ENCODE measurements around the gene TCN2. TPM values are rescaled to one million over a fixed set of nuclear protein-coding genes. Genes with fewer than 3 reads are reported as not detected.
A peak's percentile ranks its signal among the peaks of the same experiment; 100 is the strongest.
"Not testable (repeated sequence)": the region's sequence is repeated elsewhere in the genome, so short reads cannot be mapped to it uniquely, and the experiment has no call there.

TCN2 gene
- total RNA-seq, 1 donor: 8.1 TPM

GRCh38 chr22:30574997-30575671 is 31.8 kb upstream of the TCN2 start:
- no peak for DNase-seq (ENCODE audit: low read depth in 2 of 3, low spot score in 2 of 3)

DNA sequence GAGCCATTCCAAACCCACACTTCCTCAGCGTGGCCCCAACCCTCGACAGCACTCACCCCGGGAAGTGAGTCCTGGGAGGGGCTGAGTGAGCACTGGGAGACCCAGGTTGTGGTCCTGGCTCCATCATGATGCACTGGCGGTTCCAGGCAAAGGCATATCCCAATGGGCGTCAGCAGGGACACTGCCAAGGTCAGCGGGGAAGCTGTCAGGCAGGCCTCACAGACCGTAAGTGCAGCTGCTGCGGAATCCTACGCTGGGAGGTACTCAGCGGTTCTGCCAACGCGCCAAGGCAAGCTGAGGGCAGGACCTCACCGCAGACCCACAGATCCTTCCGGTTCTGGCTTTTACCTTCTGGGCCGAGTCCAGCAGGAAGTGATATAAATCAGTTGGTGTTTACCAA is 31.1 kb upstream of the TCN2 start:
- no peak for DNase-seq (ENCODE audit: low read depth in 2 of 3, low spot score in 2 of 3)

DNA sequence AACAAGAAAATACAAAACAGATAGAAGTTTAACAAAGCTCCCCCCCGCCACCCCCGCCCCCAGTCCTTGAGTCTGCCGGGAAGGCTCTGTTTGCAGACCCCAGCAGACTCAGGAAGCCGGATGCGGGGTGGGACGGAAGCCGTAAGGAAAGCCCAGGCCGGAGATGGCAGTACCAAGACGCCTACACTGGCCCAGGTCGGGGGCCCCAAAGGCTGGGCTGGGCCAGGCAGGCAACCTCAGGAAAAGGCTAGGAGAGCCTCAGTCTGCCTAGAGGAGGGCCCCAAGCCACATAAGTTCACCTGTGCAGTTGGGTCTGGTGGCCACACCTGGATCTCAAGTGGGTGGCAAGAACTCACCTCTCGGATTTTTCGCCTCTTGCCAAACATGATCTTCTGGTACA is 28.5 kb upstream of the TCN2 start:
- DNase-seq (ENCODE audit: low read depth in 2 of 3, low spot score in 2 of 3): no peak

DNA sequence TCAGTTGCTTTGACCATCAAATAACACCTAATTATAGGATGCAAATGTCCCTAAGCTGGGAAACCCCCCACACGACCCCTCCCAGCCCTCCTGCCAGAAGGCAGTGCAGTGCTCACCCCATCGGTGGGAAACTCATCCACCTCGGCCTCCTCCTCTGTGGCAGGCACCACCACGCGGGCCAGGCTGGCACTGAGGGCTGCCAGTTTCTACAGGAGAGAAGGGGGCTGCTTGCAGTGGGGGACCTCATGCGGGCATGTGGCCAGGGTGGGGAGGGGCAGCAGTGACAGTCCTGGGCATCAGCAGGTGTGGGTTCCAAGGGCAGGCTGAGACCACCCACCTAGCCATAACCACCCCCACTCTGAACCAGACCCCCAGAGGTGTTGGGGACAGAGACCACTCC is 26.1 kb upstream of the TCN2 start:
- no peak for DNase-seq (ENCODE audit: low read depth in 2 of 3, low spot score in 2 of 3)

- DNase-seq (ENCODE audit: low read depth in 2 of 3, low spot score in 2 of 3): no peak
Measured at GRCh38 chr22:30582051-30582450, 24.9 kb upstream of the TCN2 start.

- no peak for DNase-seq (ENCODE audit: low read depth in 2 of 3, low spot score in 2 of 3)
Measured at GRCh38 chr22:30582788-30583545, 24.0 kb upstream of the TCN2 start.

GRCh38 chr22:30584441-30584840 is 22.5 kb upstream of the TCN2 start:
- DNase-seq (ENCODE audit: low read depth in 2 of 3, low spot score in 2 of 3): no peak

GRCh38 chr22:30586414-30586813 is 20.6 kb upstream of the TCN2 start:
- no peak for DNase-seq (ENCODE audit: low read depth in 2 of 3, low spot score in 2 of 3)

GRCh38 chr22:30591191-30591587 is 15.8 kb upstream of the TCN2 start:
- no peak for DNase-seq (ENCODE audit: low read depth in 2 of 3, low spot score in 2 of 3)

DNA sequence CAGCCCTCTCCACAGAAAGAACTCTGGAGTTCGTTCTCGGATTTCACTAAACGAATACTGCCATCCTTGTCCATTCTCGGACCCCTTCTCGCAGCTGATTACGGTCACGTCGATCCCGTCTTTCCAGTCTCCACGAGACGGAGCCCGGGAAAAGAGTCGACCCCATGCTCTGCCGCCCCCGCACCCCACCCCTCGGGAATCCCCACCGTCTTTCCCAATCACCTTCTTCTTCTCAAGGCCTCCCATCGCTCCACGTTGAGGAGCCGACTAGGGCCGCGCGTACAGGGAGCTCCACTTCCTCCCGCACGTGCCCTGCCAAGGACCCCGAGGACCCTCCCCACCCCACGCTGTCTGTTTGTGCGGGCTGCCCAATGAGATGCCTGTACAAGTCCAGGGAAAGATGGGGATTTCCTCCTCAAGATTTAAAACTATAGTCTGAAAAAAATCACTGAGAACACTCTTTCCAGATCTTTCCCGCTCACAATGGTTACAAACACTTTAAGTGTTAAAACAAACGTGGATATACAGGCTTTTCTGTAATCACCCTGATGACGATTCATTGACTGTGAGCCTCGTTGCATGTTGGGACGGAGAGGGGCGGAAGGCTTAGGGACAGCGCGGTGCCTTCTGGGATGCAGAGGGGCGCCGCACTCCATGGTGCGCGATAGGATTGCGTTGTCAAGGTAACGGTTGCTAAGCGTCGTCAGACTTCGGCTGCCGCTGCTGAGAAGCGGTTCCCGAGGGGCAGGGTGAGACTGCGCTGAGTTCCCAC is 15.2 kb upstream of the TCN2 start, which contains the start of gene PES1:
PES1 (minus strand) TSS at position 323 of the 772 bp plus-strand sequence; CDS start at position 246, 77 bp downstream.
- DNase-seq (ENCODE audit: low read depth in 2 of 3, low spot score in 2 of 3): peak; percentile 93 to 99 (median 99)

- not testable (repeated sequence) for DNase-seq (ENCODE audit: low read depth in 2 of 3, low spot score in 2 of 3)
Measured at GRCh38 chr22:30592360-30592713, 14.6 kb upstream of the TCN2 start.

DNA sequence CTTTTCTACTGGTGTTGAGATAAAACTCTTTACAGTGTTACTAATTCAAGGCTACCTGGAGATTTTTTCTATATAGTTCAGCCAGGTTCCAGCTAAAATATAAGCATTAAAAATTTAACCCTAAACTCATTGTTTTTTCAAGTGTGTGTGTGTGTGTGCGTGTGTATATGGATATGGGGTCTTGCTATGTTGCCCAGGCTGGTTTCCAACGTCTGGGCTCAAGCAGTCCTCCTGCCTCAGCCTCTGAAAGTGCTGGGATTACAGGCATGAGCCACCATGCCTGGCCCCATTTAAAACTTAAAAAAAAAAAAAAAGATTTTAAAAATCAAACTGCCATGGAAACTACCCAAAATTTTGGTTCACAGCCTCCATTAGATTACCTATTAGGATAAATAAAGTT is 10.8 kb upstream of the TCN2 start:
- DNase-seq (ENCODE audit: low read depth in 2 of 3, low spot score in 2 of 3): no peak

GRCh38 chr22:30596886-30597285 is 10.1 kb upstream of the TCN2 start:
- DNase-seq (ENCODE audit: low read depth in 2 of 3, low spot score in 2 of 3): no peak

DNA sequence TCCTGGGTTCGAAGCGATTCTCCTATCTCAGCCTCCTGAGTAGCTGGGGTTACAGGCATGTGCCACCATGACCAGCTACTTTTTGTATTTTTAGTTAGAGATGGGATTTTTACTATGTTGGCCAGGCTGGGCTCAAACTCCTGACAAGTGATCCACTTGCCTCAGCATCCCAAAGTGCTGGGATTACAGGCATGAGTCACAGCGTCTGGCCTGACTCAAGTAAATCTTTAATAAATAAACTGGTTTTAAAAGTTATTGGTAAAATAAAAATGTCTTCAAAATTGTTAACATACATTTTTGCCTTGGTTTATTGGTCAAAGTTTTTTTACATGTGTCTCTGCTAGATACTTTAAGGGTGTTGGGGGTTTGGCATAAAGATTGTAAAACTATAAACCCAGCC is 8.0 kb upstream of the TCN2 start:
- no peak for DNase-seq (ENCODE audit: low read depth in 2 of 3, low spot score in 2 of 3)

DNA sequence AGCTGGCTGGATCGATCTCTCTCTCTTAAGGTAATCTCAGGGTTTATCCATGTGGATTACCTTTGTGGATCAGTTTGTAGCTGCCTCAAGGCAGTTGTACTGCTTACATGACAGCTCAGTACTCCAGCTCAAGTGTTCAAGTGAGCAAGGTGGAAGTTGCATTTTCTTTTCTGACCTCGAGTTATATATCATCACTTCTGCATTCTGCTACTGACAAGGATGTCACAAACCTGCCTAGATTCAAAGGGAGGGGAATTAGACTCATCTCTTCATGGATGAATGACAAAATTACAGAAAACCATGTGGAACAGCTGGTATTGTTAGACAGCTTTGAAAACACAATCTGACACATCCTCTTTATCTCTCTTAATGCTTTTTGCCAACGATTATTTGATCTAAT is 6.1 kb upstream of the TCN2 start:
- DNase-seq (ENCODE audit: low read depth in 2 of 3, low spot score in 2 of 3): no peak

DNA sequence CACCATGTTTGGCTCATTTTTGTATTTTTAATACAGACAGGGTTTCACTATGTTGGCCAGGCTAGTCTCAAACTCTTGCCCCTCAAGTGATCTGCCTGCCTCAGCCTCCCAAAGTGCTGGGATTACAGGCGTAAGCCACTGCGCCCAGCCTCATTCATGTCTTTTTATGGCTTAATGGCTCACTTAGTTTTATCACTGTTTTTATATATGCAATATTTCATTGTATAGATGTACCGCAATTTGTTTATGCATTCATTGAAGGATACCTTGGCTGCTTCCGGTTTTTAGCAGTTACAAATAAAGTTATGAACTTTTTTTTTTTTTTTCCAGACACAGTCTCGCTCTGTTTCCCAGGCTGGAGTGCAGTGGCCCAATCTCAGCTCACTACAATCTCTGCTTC is 5.5 kb upstream of the TCN2 start:
- no peak for DNase-seq (ENCODE audit: low read depth in 2 of 3, low spot score in 2 of 3)

DNA sequence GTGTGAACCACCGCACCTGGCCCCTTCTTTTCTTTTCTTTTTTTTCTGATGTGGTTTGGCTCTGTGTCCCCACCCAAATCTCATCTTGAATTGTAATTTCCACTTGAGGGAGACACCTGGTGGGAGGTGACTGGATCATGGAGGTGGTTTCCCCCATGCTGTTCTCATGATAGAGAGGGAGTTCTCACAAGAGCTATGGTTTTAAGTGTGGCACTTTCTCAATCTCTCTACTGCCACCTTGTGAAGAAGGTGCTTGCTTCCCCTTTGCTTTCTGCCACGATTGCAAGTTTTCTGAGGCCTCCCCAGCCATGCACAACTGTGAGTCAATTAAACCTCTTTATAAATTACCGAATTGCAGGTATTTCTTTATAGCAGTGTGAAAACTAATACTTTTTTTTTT is 4.9 kb upstream of the TCN2 start:
- DNase-seq (ENCODE audit: low read depth in 2 of 3, low spot score in 2 of 3): peak in 2 of 3 donors; percentile 44 to 68

DNA sequence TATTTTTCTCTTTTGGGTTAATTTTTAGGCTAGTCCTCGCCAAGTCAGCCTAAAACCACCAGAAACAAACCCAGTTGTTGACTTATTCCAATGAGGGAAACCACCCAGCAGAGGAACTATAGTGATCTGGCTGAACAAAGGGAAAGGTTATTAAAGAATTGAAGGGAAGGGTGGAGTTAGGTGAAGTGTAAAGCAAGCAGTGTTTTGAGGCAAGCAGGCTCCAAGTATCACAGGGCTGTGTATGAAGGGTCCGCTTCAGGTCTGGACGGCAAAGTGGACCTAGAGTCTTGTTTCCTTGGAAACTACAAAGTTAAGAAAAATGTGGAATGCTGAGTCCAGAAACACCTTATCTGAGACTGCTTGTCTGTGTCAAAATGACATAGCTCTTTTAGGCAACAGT is 3.2 kb upstream of the TCN2 start:
- no peak for DNase-seq (ENCODE audit: low read depth in 2 of 3, low spot score in 2 of 3)

DNA sequence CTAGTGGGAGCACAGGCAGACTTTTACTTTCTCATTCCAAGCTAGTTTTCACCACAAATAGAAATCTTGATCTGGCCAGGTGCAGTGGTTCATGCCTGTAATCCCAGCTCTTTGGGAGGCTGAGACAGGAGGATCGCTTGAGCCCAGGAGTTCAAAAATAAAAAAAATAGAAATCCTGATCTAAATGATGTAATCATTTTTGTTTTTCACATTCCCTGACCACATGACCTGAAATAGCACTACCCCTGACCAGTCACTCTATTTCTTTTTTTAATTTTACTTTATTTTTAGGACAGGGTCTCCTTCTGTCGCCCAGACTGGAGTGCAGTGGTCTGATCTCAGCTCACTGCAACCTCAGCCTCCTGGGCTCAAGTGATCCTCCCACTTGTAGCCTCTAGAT is 2.3 kb upstream of the TCN2 start:
- DNase-seq (ENCODE audit: low read depth in 2 of 3, low spot score in 2 of 3): no peak

- peak in 2 of 3 donors; percentile 60 to 66 for DNase-seq (ENCODE audit: low read depth in 2 of 3, low spot score in 2 of 3)
Measured at GRCh38 chr22:30605449-30606110, 1.4 kb upstream of the TCN2 start.

- no peak for DNase-seq (ENCODE audit: low read depth in 2 of 3, low spot score in 2 of 3)
Measured at GRCh38 chr22:30607300-30607930, 441 bp downstream of the TCN2 start.
